ENCODE results near the gene RSL24D1.

GRCh38 chr15:55170361-55170760 is 26.4 kb downstream of the RSL24D1 start:
- no peak for TF ChIP-seq EZH2phosphoT487 (IDR thresholded peaks at IDR 0.05; ENCODE audit: insufficient read depth, low read depth)
- TF ChIP-seq EZH2 (IDR thresholded peaks at IDR 0.05; ENCODE audit: insufficient read depth, poor library complexity, severe bottlenecking) = no peak
